ENCODE data around the gene ATP6V0C. TPM values are rescaled to one million over a fixed set of nuclear protein-coding genes. Genes with fewer than 3 reads are reported as not detected.

ATP6V0C gene
- total and polyA plus RNA-seq, 2 of the 8 experiments (the other 6 are each of a cell fraction or from before 2014, with no cell fraction given), result 125 to 176 TPM

GRCh38 chr16:2511996-2512734 lies 1.6 kb upstream of the ATP6V0C start (continued):
- TF ChIP-seq PHF8 (conservative IDR thresholded peaks at IDR 0.05; ENCODE audit: low read depth, low read length) (no peak), GABPA (IDR thresholded peaks at IDR 0.05; ENCODE audit: borderline replicate concordance, insufficient read depth, low read length) (no peak), HDAC6 (IDR thresholded peaks at IDR 0.05; ENCODE audit: low read depth, low read length) (no peak), RFX5 (IDR thresholded peaks at IDR 0.05; ENCODE audit: borderline replicate concordance, low read depth, low read length) (no peak), SIRT6 (IDR thresholded peaks at IDR 0.05; ENCODE audit: low read length) (no peak)

All from H1 (cell line).